ENCODE measurements around the gene TBC1D8B.
A peak's percentile ranks its signal among the peaks of the same experiment; 100 is the strongest.

The TBC1D8B gene

DNA sequence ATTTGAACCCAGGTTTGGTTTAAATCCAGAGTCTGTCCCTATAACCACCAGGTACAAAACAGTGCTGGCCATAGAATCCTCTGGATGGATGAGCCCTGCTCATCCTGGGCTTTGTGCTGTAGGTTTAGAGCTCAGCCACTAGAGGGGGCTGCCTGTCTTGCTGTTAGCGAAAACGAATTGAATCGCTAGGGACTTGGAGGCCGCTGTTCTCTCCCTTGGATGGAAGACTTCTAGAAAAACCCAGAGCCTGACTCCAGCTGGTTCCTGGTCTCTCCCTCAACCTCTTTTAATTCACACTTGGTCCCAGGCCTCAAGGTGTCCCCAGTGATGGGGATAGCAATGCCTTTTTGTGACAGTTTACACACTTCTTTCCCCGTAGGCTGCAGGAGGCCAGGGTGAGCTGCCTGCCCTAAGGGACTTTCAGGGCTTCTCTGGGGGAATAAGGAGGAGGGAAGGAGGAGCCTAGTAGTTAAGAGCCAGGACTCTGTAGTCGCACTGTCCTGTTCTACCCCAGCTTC lies 92.0 kb downstream of the TBC1D8B start:
- TF ChIP-seq, protein P1, sequence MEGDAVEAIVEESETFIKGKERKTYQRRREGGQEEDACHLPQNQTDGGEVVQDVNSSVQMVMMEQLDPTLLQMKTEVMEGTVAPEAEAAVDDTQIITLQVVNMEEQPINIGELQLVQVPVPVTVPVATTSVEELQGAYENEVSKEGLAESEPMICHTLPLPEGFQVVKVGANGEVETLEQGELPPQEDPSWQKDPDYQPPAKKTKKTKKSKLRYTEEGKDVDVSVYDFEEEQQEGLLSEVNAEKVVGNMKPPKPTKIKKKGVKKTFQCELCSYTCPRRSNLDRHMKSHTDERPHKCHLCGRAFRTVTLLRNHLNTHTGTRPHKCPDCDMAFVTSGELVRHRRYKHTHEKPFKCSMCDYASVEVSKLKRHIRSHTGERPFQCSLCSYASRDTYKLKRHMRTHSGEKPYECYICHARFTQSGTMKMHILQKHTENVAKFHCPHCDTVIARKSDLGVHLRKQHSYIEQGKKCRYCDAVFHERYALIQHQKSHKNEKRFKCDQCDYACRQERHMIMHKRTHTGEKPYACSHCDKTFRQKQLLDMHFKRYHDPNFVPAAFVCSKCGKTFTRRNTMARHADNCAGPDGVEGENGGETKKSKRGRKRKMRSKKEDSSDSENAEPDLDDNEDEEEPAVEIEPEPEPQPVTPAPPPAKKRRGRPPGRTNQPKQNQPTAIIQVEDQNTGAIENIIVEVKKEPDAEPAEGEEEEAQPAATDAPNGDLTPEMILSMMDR (IDR thresholded peaks at IDR 0.05; ENCODE audit: low read depth, low read length): peak; percentile 91
- no peaks in the 10 kb centered on the region for H3K9me3 ChIP-seq (ENCODE audit: severe bottlenecking)
- no peak overlapping the region for H3K27ac ChIP-seq
- no peak overlapping the region for H3K4me3 ChIP-seq (ENCODE audit: low read depth, low read length)
- DNase-seq: peak; percentile 68
- H3K36me3 ChIP-seq: no peaks in the 10 kb centered on the region
- H3K27me3 ChIP-seq (ENCODE audit: insufficient read depth, low read depth, severe bottlenecking): peaks cover 48% of the 10 kb centered on the region

DNA sequence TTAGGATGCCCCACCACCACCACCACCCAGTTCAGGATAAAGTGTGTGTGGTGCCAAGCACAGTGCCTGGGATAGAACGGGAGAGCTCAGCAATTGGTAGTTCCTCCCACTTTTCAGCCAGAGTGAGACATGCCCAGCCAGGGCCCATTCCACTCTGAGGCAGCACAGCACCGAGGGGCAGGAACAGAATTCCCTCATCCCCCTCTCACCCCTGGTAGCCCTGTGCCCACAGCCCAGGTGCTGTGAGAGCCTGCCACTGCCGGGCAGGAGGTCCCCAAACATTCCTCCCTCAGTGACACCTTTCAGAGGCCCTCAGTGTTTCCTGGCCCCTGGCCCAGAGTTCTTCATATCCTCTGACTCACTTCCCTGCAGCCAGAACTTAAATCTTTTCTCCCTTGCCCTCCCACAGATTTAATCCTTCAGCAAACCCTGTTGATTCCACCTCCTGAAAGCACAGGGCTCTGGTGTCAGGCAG lies 92.5 kb downstream of the TBC1D8B start:
- Histone ChIP-seq H3K9me3 (ENCODE audit: severe bottlenecking) (no peaks in the 10 kb centered on the region), H3K4me3 (ENCODE audit: low read depth, low read length) (no peak overlapping the region), H3K27me3 (ENCODE audit: insufficient read depth, low read depth, severe bottlenecking) (peaks cover 44% of the 10 kb centered on the region), H3K36me3 (no peaks in the 10 kb centered on the region), H3K27ac (no peak overlapping the region)
- DNase-seq: no peak
- TF ChIP-seq, protein P1 (IDR thresholded peaks at IDR 0.05; ENCODE audit: low read depth, low read length): no peak

DNA sequence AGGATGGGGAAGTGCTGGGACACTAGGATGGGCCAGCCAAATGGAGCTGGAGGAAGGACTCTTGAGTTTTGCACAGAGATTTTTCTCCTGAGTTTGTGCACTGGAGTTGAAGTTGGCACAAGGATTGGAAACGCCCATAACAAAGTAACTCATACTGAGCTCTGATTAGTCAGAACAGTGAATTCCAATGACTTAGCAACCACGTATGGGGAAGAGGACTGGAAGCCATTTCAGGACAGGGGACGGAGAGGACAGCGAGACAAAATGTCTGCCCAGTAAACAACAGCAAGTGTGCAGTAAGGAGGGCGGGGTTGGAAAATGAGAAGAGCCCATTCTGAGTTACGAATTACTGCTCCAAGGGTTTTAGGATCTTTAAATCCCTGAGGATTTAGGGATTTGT lies 94.8 kb downstream of the TBC1D8B start:
- peak; percentile 41 for DNase-seq
- Histone ChIP-seq H3K27me3 (ENCODE audit: insufficient read depth, low read depth, severe bottlenecking) (peaks cover 24% of the 10 kb centered on the region), H3K9me3 (ENCODE audit: severe bottlenecking) (no peaks in the 10 kb centered on the region), H3K4me3 (ENCODE audit: low read depth, low read length) (no peak overlapping the region), H3K36me3 (no peaks in the 10 kb centered on the region), H3K27ac (no peak overlapping the region)
- TF ChIP-seq, protein P1 (IDR thresholded peaks at IDR 0.05; ENCODE audit: low read depth, low read length): no peak

DNA sequence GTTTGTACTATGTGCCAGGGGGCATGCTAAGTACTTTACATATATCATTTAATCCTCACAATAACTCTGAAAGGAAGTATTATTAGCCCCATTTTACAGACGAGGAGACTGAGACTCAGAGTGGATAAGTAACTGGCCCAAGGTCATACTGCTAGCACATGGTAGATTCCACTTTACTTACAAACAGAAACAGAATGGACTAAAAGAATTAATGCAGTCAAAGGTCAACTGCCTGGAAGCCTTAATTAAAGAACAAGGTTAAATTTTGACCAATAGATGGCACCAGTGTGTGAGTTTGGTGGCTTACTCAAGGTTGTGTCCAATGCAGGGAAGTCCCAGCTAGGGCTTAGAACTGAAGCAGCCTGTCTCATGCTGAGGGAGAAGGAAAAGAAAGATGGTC lies 96.0 kb downstream of the TBC1D8B start:
- peak; percentile 24 for DNase-seq
- no peak overlapping the region for H3K27ac ChIP-seq
- H3K4me3 ChIP-seq (ENCODE audit: low read depth, low read length): no peak overlapping the region
- no peaks in the 10 kb centered on the region for H3K36me3 ChIP-seq
- H3K27me3 ChIP-seq (ENCODE audit: insufficient read depth, low read depth, severe bottlenecking): peaks cover 16% of the 10 kb centered on the region
- TF ChIP-seq, protein P1 (IDR thresholded peaks at IDR 0.05; ENCODE audit: low read depth, low read length): peak; percentile 49
- H3K9me3 ChIP-seq (ENCODE audit: severe bottlenecking): no peaks in the 10 kb centered on the region

DNA sequence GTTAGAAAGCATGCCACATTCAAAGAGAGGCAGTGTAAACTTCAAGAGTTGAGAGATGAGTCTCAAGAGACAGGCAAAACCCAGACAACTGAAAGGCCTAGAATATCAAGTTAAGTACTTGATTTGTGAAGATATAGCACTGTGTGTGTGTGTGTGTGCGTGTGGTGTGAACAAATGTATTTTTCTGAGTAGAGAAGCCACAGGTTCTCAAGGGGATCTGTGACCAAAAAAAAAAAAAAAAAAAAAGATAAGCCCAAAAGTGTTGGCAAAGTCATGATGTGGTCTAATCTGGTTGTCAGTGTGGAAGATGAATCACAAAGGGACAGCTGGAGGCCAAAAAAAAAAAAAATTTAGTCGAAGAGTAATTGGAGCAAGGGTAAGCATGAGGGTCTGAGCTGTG lies 96.8 kb downstream of the TBC1D8B start:
- Histone ChIP-seq H3K9me3 (ENCODE audit: severe bottlenecking) (no peaks in the 10 kb centered on the region), H3K27ac (no peak overlapping the region), H3K4me3 (ENCODE audit: low read depth, low read length) (no peak overlapping the region), H3K27me3 (ENCODE audit: insufficient read depth, low read depth, severe bottlenecking) (peaks cover 11% of the 10 kb centered on the region), H3K36me3 (no peaks in the 10 kb centered on the region)
- TF ChIP-seq, protein P1 (IDR thresholded peaks at IDR 0.05; ENCODE audit: low read depth, low read length): no peak
- no peak for DNase-seq

GRCh38 chrX:106899841-106900240 lies 97.4 kb downstream of the TBC1D8B start:
- TF ChIP-seq, protein P1 (IDR thresholded peaks at IDR 0.05; ENCODE audit: low read depth, low read length): no peak
- no peak overlapping the region for H3K27ac ChIP-seq
- H3K27me3 ChIP-seq (ENCODE audit: insufficient read depth, low read depth, severe bottlenecking): peaks cover 11% of the 10 kb centered on the region
- DNase-seq: no peak
- no peaks in the 10 kb centered on the region for H3K36me3 ChIP-seq
- H3K9me3 ChIP-seq (ENCODE audit: severe bottlenecking): no peaks in the 10 kb centered on the region
- no peak overlapping the region for H3K4me3 ChIP-seq (ENCODE audit: low read depth, low read length)
